ENCODE measurements around the gene SLC39A2.
"Not testable (repeated sequence)": the region's sequence is repeated elsewhere in the genome, so short reads cannot be mapped to it uniquely, and the experiment has no call there.

Gene SLC39A2, protein sequence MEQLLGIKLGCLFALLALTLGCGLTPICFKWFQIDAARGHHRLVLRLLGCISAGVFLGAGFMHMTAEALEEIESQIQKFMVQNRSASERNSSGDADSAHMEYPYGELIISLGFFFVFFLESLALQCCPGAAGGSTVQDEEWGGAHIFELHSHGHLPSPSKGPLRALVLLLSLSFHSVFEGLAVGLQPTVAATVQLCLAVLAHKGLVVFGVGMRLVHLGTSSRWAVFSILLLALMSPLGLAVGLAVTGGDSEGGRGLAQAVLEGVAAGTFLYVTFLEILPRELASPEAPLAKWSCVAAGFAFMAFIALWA

DNA sequence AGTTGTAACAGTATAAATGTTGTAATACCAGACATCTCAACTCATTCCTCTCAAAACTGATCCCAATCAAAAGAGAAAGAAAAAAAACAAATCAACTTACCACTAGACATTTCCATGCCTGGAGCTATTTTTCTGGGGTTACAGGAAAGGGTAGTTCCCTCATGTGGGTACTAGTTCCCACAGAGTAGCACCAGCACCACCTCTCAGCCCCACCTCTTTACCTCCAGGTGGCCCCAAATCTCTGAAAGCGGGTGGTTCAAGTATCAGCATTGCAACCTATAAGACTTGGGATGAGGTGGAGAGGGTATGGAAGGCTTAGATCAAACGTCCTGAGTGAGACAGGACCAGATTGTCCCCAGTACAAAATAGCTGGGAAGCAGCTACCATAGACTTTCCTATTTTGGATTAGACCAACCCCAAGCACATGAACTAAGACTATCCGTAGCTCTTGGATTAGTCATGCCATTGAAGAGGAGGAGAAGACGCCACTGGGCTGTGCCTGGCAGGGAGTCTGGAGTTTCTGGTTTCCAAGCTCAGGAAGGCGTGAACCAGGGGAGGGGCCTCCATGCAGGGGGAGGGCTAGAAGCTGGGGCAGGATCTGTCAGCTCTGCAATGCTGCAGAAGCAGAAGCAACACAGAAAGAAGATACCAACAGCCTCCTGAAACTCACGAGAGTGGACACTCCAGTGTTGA lies at the start of gene SLC39A2:
Gene SLC39A2, plus strand, starts transcription at position 620 of the 693 bp plus-strand sequence. CDS start 154 bp downstream, outside the sequence.
- no peak for DNase-seq

DNA sequence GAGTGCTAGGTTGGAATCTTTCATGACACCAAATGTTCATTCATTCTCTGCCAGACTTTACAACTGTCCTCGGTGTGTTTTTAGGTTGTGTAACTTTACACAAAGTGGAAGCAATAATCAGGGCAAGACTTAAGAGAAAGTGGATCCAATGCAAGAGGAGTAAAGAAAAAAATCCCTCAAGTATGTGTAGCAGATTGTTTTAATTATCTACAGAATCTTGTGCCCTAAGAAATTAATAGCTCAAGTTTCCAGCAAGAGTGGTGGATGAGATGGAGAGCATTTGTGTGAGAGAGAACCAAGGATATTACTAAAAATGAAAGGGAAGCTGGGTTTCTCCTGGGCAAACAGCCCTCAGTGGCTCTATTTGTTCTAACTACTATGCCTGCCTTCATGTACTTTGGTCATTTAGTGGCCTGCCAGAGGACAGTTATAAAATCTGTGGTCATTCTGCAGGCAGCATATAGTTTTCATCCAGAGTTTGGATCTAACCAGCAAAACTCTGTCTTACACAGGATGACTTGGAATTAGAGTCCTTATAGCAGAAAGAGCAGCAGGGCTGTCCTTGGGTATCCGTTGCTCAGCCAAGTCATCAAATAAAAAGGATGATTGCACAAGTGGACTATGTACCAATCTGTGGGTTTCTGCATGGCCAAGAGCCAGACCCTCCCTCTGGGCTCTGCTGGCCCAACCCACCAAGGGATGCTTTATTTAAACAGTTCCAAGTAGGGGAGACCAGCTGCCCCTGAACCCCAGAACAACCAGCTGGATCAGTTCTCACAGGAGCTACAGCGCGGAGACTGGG lies 44.2 kb upstream of the SLC39A2 start, which contains the start of gene RNASE2:
Gene RNASE2, plus strand, starts transcription at position 752 of the 802 bp plus-strand sequence. CDS start 285 bp downstream, outside the sequence.
- DNase-seq: not testable (repeated sequence)

DNA sequence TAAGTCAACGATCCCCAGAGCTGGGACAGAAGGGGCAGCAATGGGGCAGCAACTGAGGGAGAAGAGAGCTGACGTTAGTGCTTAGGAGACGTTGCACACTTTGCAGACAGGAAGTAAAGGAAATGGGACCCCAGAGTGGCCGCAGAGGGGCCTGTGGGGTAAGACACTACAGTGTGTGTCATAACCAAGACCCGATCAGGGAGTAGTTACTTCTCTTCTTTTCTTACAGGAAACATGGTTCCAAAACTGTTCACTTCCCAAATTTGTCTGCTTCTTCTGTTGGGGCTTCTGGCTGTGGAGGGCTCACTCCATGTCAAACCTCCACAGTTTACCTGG lies 43.6 kb upstream of the SLC39A2 start:
- DNase-seq: not testable (repeated sequence)

DNA sequence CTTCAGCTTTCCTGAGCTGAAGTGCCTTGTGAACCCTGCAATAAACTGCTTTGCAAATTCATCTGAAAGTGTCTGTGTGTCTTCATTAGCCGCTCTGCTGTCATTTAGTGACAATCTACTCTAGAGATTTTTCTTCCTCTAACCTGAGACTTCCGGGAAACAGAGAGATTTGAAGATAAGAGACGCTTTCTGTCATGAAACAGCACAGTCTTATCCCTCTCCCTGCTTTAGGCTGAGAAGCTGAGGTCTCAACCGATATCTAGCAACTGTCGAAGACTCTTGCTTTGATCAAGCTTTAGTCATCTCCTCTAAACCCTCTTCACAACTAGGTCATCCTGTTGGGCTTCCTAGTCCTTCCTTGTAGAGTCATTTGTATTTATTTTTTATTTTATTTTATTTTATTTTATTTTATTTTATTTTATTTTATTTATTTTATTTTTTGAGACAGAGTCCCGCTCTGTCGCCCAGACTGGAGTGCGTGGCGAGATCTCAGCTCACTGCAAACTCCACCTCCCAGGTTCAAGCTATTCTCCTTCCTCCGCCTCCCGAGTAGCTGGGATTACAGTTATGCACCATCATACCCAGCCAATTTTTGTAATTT lies 42.6 kb upstream of the SLC39A2 start:
- DNase-seq: no peak

DNA sequence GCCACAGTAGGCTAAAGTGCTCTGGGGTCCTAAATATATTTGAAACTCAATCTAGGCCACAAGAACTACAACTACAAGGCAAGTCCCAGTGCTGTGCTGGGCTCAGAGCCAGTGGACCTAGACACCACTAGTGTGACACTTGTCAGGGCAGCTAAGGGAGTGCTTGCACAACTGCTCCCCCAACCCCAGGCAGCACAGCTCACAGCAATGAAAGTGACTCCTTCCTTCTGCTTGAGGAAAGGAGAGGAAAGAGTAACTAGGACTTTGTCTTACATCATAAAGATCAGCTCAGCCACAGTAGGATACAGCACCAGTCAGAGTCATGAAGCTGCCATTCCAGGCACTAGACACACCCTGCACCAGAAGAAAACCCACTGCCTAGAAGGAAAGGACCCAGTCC lies 40.1 kb upstream of the SLC39A2 start:
- DNase-seq: not testable (repeated sequence)

DNA sequence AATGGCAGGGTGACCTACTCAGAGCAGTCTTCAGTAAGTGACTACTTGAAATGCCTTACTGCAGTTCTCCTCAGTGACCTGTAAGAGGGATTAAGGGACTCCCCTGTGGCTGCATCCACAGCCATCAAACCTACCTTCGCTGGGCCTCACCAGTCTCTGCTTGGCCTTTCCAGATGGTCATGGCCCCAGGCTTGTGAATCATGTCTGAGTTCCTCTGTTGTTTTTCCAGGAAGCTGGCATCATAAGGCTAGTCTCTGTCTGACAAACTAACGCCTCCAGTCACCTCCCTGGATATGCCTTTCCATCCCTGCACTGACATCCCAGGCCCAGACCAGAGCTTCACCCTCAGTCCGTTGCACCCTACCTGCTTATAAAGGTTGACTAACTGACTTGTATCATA lies 29.8 kb upstream of the SLC39A2 start:
- DNase-seq: no peak

DNA sequence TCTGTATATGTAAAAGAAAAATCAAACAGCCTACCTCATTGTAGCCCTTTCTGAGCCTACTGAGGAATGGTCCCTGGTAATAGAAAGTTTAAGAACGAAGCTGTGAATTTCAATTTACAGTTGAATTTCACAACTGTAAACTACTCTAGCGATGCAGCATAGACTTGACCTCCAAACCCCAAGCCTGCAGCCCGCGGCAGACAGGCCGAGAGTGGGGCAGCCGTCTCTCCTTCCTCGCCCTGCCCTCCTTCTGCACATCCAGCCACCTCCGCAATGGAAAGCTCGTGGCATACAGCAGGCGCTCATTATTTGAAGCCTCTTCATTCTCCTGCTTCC lies 28.5 kb upstream of the SLC39A2 start:
- DNase-seq: no peak

DNA sequence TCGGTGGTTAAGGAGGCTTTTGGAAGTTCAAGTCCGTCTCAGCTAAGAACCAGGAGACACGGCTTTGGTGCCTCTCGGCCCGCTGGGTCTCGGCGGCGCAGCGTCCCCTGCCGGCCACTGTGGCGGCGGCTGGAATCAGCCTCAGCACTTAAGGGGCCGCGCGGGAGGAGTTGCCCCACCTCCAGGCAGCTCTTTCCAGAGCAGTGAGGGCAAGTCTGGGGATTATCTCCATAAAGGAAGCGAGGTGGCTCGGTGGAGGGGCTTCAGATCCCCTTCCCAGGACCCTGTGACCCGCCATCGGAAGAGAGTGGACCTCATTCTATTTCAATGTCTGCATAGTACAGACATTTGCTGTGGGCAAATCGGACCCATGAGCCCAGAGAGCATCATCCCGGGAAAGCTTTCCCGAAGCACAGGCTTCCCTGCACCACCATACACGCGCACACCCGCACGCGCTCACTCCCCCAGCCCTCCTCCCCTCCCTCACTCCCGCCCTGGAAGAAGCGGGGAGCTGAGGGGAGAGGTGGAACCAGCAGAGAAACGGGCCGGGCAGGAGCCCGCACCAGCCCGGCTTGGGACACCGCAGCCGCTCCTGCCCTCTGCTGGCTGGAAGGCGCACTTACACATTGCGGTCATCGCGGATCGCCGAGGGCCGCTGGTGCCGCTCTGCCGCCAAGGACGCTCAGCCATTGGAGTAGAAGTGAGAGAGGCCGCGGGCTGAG lies 27.9 kb upstream of the SLC39A2 start:
- DNase-seq: peak; percentile 93

DNA sequence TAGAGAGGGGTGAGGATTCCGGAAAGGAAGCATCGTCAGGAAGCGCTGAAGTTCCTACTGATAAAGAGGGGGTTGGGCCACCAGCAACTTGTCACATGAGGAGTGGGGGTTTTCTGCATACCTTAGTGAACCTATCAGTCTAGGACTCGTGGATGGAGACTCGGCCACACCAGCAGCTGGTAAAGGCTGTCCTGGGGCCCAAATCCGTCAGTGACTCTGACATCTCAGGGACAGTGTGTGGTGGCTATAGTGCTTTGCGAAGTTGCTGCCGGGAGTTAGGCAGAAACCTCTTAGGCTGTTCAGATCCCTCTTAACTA lies 27.4 kb upstream of the SLC39A2 start:
- no peak for DNase-seq

DNA sequence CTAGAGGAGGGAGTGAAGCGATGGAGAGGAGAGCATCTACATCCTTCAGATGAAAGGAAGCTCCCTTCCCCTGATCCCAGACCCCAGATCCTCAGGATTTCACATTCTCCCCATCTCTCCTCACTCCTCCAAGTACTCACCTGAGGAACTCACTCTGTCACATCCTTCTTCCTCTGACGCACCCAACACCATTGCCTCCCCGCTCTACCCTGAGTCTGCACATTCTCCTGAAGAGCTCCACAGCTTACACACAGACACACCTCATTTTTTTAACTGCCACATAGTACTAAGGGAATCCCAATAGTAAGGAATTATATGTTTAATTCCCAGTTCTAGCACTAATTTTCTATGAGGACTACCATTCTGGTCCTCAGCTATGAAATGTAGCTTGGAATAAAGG lies 25.6 kb upstream of the SLC39A2 start:
- DNase-seq: no peak

DNA sequence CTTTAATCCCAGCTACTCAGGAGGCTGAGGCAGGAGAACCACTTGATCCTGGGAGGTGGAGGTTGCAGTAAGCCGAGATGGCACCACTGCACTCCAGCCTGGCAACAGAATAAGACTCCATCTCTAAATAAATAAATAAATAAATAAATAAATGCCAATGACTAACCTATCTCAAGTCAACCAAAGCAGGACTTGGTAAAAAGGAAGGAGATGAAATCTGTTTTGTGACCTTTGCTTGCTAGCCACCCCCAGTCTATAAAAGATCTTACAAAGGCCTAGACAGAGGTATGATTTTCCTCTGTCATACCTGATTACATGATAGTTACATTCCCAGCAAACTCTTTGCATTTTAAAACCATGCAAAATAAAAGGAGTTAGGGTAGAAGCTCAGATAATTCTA lies 22.8 kb upstream of the SLC39A2 start:
- DNase-seq: no peak

DNA sequence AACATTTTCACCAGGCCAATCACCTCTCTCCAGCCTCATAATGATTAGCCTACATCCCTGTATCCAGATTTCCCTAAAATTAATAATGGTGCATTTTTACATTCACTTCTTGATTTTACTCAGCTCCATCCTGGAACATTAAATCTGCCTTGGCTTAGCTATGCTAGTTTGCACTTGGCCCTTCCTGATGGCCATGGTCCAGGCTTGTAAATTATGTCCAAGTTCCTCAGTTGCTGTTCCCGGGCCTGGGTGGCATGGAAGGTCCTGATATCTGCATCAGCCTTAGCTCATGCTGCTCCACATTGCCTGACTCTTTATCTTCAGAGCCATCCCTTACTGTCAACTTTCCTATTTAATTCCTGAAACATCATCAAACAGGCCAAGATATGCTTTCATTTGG lies 20.4 kb upstream of the SLC39A2 start:
- no peak for DNase-seq

DNA sequence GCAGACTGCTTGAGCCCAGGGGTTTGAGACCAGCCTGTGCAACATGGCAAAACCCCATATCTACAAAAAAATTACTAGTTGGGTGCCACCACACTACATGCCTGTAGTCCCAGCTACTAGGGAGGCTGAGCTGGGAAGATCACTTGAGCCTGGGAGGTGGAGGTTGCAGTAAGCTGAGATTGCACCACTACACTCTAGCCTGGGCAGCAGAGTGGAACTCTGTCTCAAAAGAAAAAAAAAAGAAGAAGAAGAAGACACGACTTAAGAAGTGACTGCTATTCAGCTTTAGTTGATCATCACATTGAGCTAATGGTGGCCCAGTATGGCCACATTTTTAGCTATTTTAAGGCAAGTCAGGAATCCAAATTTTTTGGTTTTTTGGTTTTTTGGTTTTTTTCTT lies 18.2 kb upstream of the SLC39A2 start:
- no peak for DNase-seq

DNA sequence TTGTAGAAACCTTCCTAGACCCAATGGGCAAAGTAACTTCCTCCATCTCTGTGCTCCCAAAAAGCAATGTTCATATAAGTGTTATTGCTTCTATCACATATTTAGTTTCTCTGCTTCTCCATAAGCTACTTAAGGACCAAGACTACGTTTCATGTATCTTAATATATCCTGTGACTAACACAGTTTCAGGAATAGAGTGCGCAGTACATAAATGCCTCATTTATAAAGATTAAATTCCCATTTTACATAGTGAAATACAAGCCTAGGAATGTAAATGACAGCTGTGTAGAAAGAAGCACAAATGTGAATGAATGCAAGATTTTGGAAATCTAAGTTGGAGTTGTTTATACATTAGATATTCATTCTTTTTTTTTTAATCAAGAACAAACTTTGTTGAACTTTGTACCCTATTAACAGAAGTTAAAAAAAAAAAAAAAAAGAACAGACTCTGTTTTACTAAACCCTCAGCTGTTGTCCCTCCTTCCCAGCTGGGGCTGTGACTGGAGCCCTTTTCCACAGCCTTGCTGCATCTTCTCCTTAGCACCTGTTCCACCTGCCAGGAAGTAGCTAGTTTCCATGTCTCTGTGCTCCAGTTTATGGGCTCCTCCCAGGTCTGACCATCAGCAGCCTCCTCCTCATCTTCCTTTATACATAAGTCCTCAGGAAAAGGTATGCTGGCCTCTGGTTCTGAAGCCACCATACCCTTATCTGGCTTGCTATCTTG lies 16.3 kb upstream of the SLC39A2 start:
- no peak for DNase-seq

DNA sequence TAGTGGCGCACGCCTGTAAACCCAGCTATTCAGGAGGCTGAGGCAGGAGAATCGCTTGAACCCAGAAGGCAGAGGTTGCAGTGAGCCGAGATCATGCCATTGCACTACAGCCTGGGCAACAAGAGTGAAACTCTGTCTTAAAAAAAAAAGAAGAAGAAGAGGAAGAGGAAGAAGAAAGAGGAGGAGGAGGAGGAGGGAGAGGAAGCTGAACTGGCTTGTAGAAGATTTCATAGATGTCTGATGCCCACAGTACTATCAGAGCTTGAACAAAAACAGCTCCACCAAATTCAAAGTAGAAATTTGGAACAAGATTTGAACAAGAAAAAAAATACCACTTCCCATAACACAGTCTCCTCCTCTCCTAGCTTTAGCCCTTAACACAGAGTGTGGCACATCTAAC lies 13.4 kb upstream of the SLC39A2 start:
- not testable (repeated sequence) for DNase-seq

DNA sequence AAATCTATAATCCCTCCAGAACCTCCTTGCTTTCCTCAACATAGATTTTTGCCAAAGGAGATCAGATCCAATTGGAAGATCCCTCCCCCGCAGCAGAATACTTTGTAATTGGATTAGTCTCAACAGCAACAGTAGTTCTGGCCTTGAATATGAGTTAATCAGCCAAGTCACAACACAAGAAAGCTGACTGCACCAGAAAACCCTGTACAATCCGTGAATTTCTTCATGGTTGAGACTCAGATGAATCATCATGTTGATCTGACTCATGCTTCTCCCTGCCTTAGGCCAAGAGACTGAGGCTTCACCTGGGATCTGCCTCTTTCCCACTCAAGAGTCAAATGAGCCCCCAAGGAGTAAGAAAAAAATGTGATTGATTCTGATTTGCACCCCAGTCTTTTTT lies 12.3 kb upstream of the SLC39A2 start:
- DNase-seq: no peak

DNA sequence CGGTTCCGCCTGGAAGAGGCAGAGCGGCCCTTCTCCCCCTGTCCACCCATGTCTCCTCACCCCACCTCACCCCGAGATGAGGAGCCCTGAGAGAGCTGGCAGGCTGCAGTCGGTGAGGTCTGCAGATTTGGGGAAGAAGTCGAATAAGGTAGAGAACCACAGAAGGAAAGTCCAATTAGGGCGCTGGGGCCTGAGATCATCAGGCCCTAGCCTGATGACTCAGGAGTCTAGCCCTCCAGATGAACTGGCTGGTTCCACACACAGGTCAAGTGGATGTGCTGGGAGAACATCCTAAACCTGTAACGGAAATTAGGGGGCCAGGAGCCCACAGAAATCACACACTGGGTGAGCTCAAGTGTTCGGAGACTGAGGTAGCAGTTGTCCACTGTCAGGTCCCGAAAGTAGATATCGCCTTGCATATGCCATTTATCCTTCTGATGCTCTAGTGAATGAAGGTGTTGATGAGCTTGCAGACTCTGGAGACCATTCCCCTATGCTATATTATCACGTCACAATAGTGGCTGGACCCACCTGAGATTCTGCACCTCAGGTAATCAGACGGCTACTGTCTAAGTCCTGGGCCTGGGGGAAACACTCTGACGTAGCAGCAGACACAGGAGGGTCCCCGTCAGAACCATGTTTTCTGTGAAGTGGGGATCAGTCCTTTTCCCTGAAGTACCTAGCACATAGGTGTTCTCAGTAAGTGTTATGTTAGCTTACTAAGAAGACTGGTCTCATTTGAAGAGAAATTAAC lies 10.2 kb upstream of the SLC39A2 start:
- no peak for DNase-seq

DNA sequence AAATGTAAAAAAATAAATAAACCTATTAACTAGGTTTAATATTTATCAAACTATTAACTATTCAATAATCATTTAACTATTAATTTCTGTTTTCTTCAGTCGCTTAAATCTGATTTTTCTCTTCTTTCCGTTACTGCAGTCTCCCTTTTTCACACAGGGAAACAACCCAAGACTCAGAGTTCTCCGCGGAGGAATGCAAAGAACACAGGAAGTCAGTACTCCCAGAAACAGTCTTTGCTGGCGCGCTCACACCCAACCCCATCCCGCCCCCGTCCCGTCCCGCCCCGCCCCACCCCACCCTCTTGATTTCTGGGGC lies 9.7 kb upstream of the SLC39A2 start:
- DNase-seq: no peak

DNA sequence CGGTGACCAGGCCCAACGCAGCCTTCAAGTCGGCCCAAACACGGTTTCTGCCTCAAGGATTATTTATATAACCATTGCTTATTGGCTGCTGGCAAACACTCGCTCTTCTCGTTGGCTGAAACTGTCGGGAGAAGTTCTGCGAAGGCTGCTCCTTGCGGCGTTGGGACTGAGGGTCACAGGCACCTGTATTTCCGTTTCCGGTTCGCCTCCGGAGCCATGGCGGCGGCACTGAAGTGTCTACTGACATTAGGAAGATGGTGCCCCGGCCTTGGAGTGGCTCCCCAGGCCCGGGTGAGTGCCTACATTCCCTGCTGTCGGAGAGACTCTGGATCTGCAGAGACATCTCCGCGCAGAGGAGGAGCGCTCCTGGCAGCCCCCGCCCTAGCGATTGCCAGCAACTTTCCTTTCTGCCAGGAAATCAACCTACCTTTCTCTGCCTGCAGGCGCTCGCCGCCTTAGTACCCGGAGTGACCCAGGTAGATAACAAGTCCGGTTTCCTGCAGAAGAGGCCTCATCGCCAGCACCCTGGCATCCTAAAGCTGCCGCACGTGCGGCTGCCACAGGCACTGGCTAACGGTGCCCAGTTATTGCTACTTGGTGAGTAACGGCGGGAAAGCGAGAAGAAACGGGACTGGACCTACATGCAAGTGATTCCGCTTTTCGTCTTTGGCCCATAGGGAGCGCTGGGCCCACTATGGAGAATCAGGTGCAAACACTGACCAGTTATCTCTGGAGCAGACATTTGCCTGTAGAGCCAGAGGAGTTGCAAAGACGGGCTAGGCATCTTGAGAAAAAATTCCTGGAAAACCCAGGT lies 9.1 kb upstream of the SLC39A2 start, which contains the start of gene METTL17:
Gene METTL17, plus strand, starts transcription at position 194 of the 814 bp plus-strand sequence. Its CDS starts 23 bp downstream, at position 217.
- peak; percentile 90 for DNase-seq

DNA sequence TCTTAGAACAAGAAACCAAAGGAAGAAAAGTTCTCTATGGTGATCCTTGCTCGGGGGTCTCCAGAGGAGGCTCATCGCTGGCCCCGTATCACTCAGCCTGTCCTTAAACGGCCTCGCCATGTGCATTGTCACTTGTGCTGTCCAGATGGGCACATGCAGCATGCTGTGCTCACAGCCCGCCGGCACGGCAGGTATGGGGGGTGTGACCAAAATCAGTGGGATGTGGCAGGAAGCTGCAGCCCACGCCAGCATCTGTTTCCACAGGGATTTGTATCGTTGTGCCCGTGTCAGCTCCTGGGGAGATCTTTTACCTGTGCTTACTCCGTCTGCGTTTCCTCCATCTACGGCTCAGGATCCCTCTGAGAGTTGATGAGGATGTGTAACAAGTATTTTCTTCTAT lies 2.6 kb upstream of the SLC39A2 start:
- no peak for DNase-seq

DNA sequence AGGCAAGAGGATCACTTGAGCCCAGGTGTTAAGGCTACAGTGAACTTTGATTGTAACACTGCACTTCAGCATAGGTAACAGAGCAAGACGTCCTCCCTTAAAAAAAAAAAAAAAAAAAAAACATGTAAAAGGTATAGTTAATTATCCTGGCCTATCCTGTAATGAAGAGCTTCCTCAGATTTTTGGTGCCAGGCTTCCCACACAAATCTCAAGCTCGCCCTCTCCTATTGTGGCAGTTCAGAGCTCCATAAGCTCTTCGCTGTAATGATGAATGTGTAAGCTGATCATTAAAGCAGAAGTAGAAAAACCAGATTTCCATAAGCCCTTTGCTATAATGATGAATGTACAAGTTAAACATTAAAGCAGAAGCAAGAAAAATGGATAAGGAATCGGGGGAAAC lies 2.0 kb upstream of the SLC39A2 start:
- DNase-seq: no peak
